Renal cortex interstitium (tissue), 15 donors: ENCODE data around the gene TGFBR1. TPM values are rescaled to one million over a fixed set of nuclear protein-coding genes. Genes with fewer than 3 reads are reported as not detected.

Source experiments
- DNase-seq, 11 donors: peaks; one replicate each; pipeline ENCODE4 v3.0.0-alpha.2; 2013; ENCODE audit warnings: low read depth in 9 of 11, low spot score in 4 of 11; ENCODE audit errors: extremely low read depth in 1 of 11
- long read RNA-seq, 16 experiments: transcript quantifications; one replicate each; lab custom pipeline, GENCODE V29; 2026
- polyA plus RNA-seq, 3 donors: library from polyadenylated mRNA; unstranded; fragments of 120-200 nt; gene quantifications; one replicate each; pipeline ENCODE4 v1.2.1, GENCODE V29; 2013; ENCODE audit not compliant: insufficient read length in 3 of 3

Gene TGFBR1
- polyA plus RNA-seq = 10 to 100 TPM; 40.8 to 52.7 (median 48.7) TPM
- long read RNA-seq, donor 1, full-length matches to known transcripts = 6 of 6 reads
- long read RNA-seq, donor 1, partial matches to known transcripts = 0 of 6 reads
- long read RNA-seq, donor 1, other reads (novel, unspliced or antisense) = 0 of 6 reads
- long read RNA-seq, donor 2, full-length matches to known transcripts = 2 of 2 reads
- long read RNA-seq, donor 2, partial matches to known transcripts = 0 of 2 reads
- long read RNA-seq, donor 2, other reads (novel, unspliced or antisense) = 0 of 2 reads
- long read RNA-seq, donor 3, full-length matches to known transcripts = 12 of 12 reads
- long read RNA-seq, donor 3, partial matches to known transcripts = 0 of 12 reads
- long read RNA-seq, donor 3, other reads (novel, unspliced or antisense) = 0 of 12 reads
- long read RNA-seq, donor 4, full-length matches to known transcripts = 4 of 4 reads
- long read RNA-seq, donor 4, partial matches to known transcripts = 0 of 4 reads
- long read RNA-seq, donor 4, other reads (novel, unspliced or antisense) = 0 of 4 reads
- long read RNA-seq, donor 5 = 0 reads
- long read RNA-seq, donor 6, full-length matches to known transcripts = 5 of 5 reads
- long read RNA-seq, donor 6, partial matches to known transcripts = 0 of 5 reads
- long read RNA-seq, donor 6, other reads (novel, unspliced or antisense) = 0 of 5 reads
- long read RNA-seq, donor 7, full-length matches to known transcripts = 4 of 4 reads
- long read RNA-seq, donor 7, partial matches to known transcripts = 0 of 4 reads
- long read RNA-seq, donor 7, other reads (novel, unspliced or antisense) = 0 of 4 reads
- long read RNA-seq, donor 8, full-length matches to known transcripts = 6 of 6 reads
- long read RNA-seq, donor 8, partial matches to known transcripts = 0 of 6 reads
- long read RNA-seq, donor 8, other reads (novel, unspliced or antisense) = 0 of 6 reads
- long read RNA-seq, donor 9, full-length matches to known transcripts = 3 of 3 reads
- long read RNA-seq, donor 9, partial matches to known transcripts = 0 of 3 reads
- long read RNA-seq, donor 9, other reads (novel, unspliced or antisense) = 0 of 3 reads
- long read RNA-seq, donor 10, full-length matches to known transcripts = 1 of 1 reads
- long read RNA-seq, donor 10, partial matches to known transcripts = 0 of 1 reads
- long read RNA-seq, donor 10, other reads (novel, unspliced or antisense) = 0 of 1 reads
- long read RNA-seq, donor 11, full-length matches to known transcripts = 8 of 8 reads
- long read RNA-seq, donor 11, partial matches to known transcripts = 0 of 8 reads
- long read RNA-seq, donor 11, other reads (novel, unspliced or antisense) = 0 of 8 reads
- long read RNA-seq, donor 12 = 0 reads
- long read RNA-seq, donor 13 = 0 reads
- long read RNA-seq, donor 14, full-length matches to known transcripts = 5 of 5 reads
- long read RNA-seq, donor 14, partial matches to known transcripts = 0 of 5 reads
- long read RNA-seq, donor 14, other reads (novel, unspliced or antisense) = 0 of 5 reads
- long read RNA-seq, donor 15, full-length matches to known transcripts = 3 of 3 reads
- long read RNA-seq, donor 15, partial matches to known transcripts = 0 of 3 reads
- long read RNA-seq, donor 15, other reads (novel, unspliced or antisense) = 0 of 3 reads
- long read RNA-seq, donor 16, full-length matches to known transcripts = 16 of 21 reads
- long read RNA-seq, donor 16, partial matches to known transcripts = 5 of 21 reads
- long read RNA-seq, donor 16, other reads (novel, unspliced or antisense) = 0 of 21 reads

- peak; percentile 72 to 91 (median 88) for DNase-seq
Observed at GRCh38 chr9:99104459-99105151, at the start of gene TGFBR1. TSS of gene TGFBR1 (plus strand) at chr9:99105113. CDS start at chr9:99105206, 93 bp downstream.

- DNase-seq = no peak
Observed at GRCh38 chr9:99055384-99055783, 49.5 kb upstream of the TGFBR1 start.

GRCh38 chr9:99056186-99056585 is 48.7 kb upstream of the TGFBR1 start:
- DNase-seq = no peak

- DNase-seq = no peak
Observed at GRCh38 chr9:99056886-99057664, 47.8 kb upstream of the TGFBR1 start.

GRCh38 chr9:99057665-99058625 is 47.0 kb upstream of the TGFBR1 start:
- DNase-seq = no peak

GRCh38 chr9:99058964-99059921 is 45.7 kb upstream of the TGFBR1 start:
- no peak for DNase-seq

GRCh38 chr9:99060621-99061020 is 44.3 kb upstream of the TGFBR1 start:
- DNase-seq = no peak

- no peak for DNase-seq
Observed at GRCh38 chr9:99062549-99062948, 42.4 kb upstream of the TGFBR1 start.

- no peak for DNase-seq
Observed at GRCh38 chr9:99063522-99063921, 41.4 kb upstream of the TGFBR1 start.

- no peak for DNase-seq
Observed at GRCh38 chr9:99066571-99066970, 38.3 kb upstream of the TGFBR1 start.

- no peak for DNase-seq
Observed at GRCh38 chr9:99069075-99069474, 35.8 kb upstream of the TGFBR1 start.

- no peak for DNase-seq
Observed at GRCh38 chr9:99069546-99069945, 35.4 kb upstream of the TGFBR1 start.

GRCh38 chr9:99070681-99071080 is 34.2 kb upstream of the TGFBR1 start:
- no peak for DNase-seq

- DNase-seq = no peak
Observed at GRCh38 chr9:99071313-99072039, 33.4 kb upstream of the TGFBR1 start.
